Fibroblast of villous mesenchyme (primary cell): ENCODE results near the gene STEAP3. TPM values are rescaled to one million over a fixed set of nuclear protein-coding genes. Genes with fewer than 3 reads are reported as not detected.

Source experiments
- DNase-seq: peaks from one replicate; pipeline ENCODE4 v3.0.0-alpha.2; 2010; ENCODE audit warnings: low read depth
- H3K4me3 ChIP-seq: 2 replicates; pipeline ENCODE4 v1.5.1; 2011; ENCODE audit warnings: low read depth, mild to moderate bottlenecking, low read length
- CTCF ChIP-seq: IDR thresholded peaks from 2 replicates; pipeline ENCODE4 v1.5.1; 2012; ENCODE audit warnings: low read depth, mild to moderate bottlenecking, low read length; ENCODE audit not compliant: insufficient read depth
- total RNA-seq: library from RNA; depleted of rRNA; stranded (reverse); fragments of >200 nt; gene quantifications from 2 replicates; pipeline ENCODE4 v1.2.3, GENCODE V29; 2012

STEAP3 gene
- total RNA-seq, 1 donor: 17.7 TPM

DNA sequence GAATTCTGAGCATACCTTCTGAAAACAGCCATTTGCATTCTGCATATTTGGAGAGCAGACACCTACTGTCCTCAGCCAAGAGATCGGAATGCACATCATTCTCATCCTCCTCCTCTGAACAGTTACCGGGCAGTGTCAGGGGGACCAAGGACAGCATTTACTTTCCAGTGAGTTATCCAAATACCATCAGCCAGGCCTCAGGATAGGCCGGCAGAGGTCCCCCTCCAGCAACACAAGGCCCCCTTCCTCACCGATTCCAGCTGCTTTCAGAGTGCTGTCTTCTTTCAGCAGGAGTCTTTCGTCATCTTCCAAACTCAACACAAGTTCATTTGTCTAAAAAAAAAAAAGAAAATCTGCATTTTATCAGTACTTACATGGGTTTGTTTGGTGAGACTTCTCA, 87.7 kb downstream of the STEAP3 start:
- DNase-seq: no peak
- TF ChIP-seq CTCF: no peak
- no peak overlapping the region for H3K4me3 ChIP-seq

DNA sequence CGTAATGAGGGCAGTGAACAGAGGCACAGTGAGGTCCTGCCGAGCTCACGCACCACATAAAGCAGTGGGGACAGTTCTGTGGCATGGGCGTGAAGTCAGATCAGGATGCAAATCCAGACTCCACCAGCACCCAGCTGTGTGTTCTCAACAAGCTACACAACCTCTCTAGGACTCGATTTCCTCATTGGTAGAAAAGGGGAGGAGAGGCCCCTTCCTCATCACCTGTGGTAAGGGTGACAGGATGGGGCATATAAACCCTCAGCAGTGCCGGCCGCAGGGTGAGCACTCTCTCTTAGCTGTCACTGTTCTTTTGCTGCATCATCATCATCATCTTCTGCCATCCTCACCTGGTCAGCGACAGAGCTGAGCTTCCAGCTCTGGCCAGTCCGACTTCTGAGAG, 88.2 kb downstream of the STEAP3 start:
- TF ChIP-seq CTCF: no peak
- no peak for DNase-seq
- no peak overlapping the region for H3K4me3 ChIP-seq

Other genes starting within 250 kb of the STEAP3 start
- not detected in 2 replicates for gene C1QL2, start 65.1 kb upstream of the STEAP3 start, total RNA-seq
- gene C2orf76, start 143.0 kb downstream of the STEAP3 start, total RNA-seq: 8.6 and 9.3 TPM in 2 replicates
- 87.0 and 117 TPM in 2 replicates for gene DBI, start 143.1 kb downstream of the STEAP3 start, total RNA-seq
- 0.64 and 1.3 TPM in 2 replicates for gene TMEM37, start 208.0 kb downstream of the STEAP3 start, total RNA-seq